Upper lobe of right lung (tissue), 1 donor: ENCODE results near the gene TRIM40. TPM values are rescaled to one million over a fixed set of nuclear protein-coding genes. Genes with fewer than 3 reads are reported as not detected.

ENCODE experiments used
- ATAC-seq: fragments of 200-7000 bp; cut with Tn5 transposase; one replicate; pipeline ENCODE4 v1.9.1; 2020; ENCODE audit warnings: mild to moderate bottlenecking, moderate library complexity
- DNase-seq: peaks from one replicate; pipeline ENCODE4 v3.0.0-alpha.2; 2020
- H3K27ac ChIP-seq: fragments of 200-600 bp; one replicate; pipeline ENCODE4 v1.8.0; 2022
- H3K27me3 ChIP-seq: fragments of 200-600 bp; one replicate; pipeline ENCODE4 v1.8.0; 2022; ENCODE audit warnings: mild to moderate bottlenecking
- H3K36me3 ChIP-seq: fragments of 200-600 bp; one replicate; pipeline ENCODE4 v1.8.0; 2022
- H3K4me1 ChIP-seq: fragments of 200-600 bp; one replicate; pipeline ENCODE4 v1.8.0; 2022
- H3K4me3 ChIP-seq: fragments of 200-600 bp; one replicate; pipeline ENCODE4 v1.8.0; 2022; ENCODE audit warnings: mild to moderate bottlenecking
- H3K9me3 ChIP-seq: fragments of 200-600 bp; one replicate; pipeline ENCODE4 v1.8.0; 2022
- CTCF ChIP-seq: fragments of 200-600 bp; IDR thresholded peaks from one replicate; pipeline ENCODE4 v1.8.0; 2022; ENCODE audit warnings: antibody characterized with exemption
- intact Hi-C: fragments of 100-400 bp; cut with DNase I; formaldehyde crosslinking; loops from one replicate; pipeline ENCODE4 v1.11.0; 2022
- total RNA-seq: library from RNA; stranded (reverse); fragmentation: NEBNext Ultra II Directional; extraction: Animal tissue kit (Norgen Biotek cat#: 25700); gene quantifications from one replicate; pipeline ENCODE4 v1.2.1, GENCODE V29; 2021
- donor health status: DM: no; HTN: yes; CAD: no; lungs with severe emphysema.

TRIM40 gene
- total RNA-seq, 1 donor from 2014 or later, result not detected

GRCh38 chr6:30157999-30158398 lies 22.1 kb downstream of the TRIM40 start:
- no peaks in the 10 kb centered on the region for H3K27me3 ChIP-seq
- no peak for ATAC-seq
- H3K27ac ChIP-seq, result no peak overlapping the region
- intact Hi-C loops, result no loop called here
- H3K4me1 ChIP-seq, result peaks cover 4% of the 10 kb centered on the region
- H3K9me3 ChIP-seq, result no peaks in the 10 kb centered on the region
- TF ChIP-seq CTCF, result no peak
- H3K4me3 ChIP-seq, result no peak overlapping the region
- H3K36me3 ChIP-seq, result no peaks in the 10 kb centered on the region
- DNase-seq, result no peak

- TF ChIP-seq CTCF, result no peak
- H3K4me3 ChIP-seq, result no peak overlapping the region
- intact Hi-C loops, result no loop called here
- ATAC-seq (no peak), DNase-seq (no peak)
- peaks cover 4% of the 10 kb centered on the region for H3K4me1 ChIP-seq
- no peak overlapping the region for H3K27ac ChIP-seq
- H3K36me3 ChIP-seq, result no peaks in the 10 kb centered on the region
- no peaks in the 10 kb centered on the region for H3K27me3 ChIP-seq
- no peaks in the 10 kb centered on the region for H3K9me3 ChIP-seq
These were observed 22.6 kb downstream of the TRIM40 start for GRCh38 chr6:30158475-30159040.

GRCh38 chr6:30160008-30160784 lies 24.3 kb downstream of the TRIM40 start:
- no peak for DNase-seq
- Histone ChIP-seq H3K4me3 (no peak overlapping the region), H3K27me3 (no peaks in the 10 kb centered on the region), H3K9me3 (no peaks in the 10 kb centered on the region), H3K4me1 (peaks cover 4% of the 10 kb centered on the region), H3K36me3 (no peaks in the 10 kb centered on the region), H3K27ac (no peak overlapping the region)
- intact Hi-C loops, result no loop called here
- no peak for TF ChIP-seq CTCF
- ATAC-seq, result no peak

GRCh38 chr6:30160785-30161531 lies 25.0 kb downstream of the TRIM40 start, which contains the start of gene TRIM10:
TSS of gene TRIM10 (minus strand) at chr6:30161211. CDS start at chr6:30160858, 353 bp downstream.
- ATAC-seq (no peak), DNase-seq (no peak)
- H3K27ac ChIP-seq, result no peak within 1 kb of the TSS
- no peak for TF ChIP-seq CTCF
- no peaks in the 10 kb centered on the region for H3K4me1 ChIP-seq
- intact Hi-C loops, result no loop called here
- no peaks in the 10 kb centered on the region for H3K9me3 ChIP-seq
- H3K27me3 ChIP-seq, result no peaks in the 10 kb centered on the region
- H3K36me3 ChIP-seq, result no peaks in the 10 kb centered on the region
- H3K4me3 ChIP-seq, result no peak within 1 kb of the TSS

GRCh38 chr6:30162265-30163089 lies 26.5 kb downstream of the TRIM40 start:
- intact Hi-C loops, result no loop called here
- no peak for TF ChIP-seq CTCF
- no peak for DNase-seq

More at GRCh38 chr6:30162265-30163089, 26.5 kb downstream of the TRIM40 start:
- H3K36me3 ChIP-seq, result no peaks in the 10 kb centered on the region
- no peak overlapping the region for H3K27ac ChIP-seq
- no peak for ATAC-seq
- peaks cover 2% of the 10 kb centered on the region for H3K27me3 ChIP-seq
- no peak overlapping the region for H3K4me3 ChIP-seq
- no peaks in the 10 kb centered on the region for H3K9me3 ChIP-seq
- H3K4me1 ChIP-seq, result no peaks in the 10 kb centered on the region
